NCI-H1694 treated with DMSO at 0.1 percent for 48 hours (cell line): Measurements from ENCODE around the gene DNAH9.

Experiments used
- DNase-seq: peaks from one replicate; lab custom pipeline; 2025; lab: John Stamatoyannopoulos, UW

Gene DNAH9

GRCh38 chr17:11981862-11982261 lies 383.6 kb downstream of the DNAH9 start:
- DNase-seq, result no peak

DNA sequence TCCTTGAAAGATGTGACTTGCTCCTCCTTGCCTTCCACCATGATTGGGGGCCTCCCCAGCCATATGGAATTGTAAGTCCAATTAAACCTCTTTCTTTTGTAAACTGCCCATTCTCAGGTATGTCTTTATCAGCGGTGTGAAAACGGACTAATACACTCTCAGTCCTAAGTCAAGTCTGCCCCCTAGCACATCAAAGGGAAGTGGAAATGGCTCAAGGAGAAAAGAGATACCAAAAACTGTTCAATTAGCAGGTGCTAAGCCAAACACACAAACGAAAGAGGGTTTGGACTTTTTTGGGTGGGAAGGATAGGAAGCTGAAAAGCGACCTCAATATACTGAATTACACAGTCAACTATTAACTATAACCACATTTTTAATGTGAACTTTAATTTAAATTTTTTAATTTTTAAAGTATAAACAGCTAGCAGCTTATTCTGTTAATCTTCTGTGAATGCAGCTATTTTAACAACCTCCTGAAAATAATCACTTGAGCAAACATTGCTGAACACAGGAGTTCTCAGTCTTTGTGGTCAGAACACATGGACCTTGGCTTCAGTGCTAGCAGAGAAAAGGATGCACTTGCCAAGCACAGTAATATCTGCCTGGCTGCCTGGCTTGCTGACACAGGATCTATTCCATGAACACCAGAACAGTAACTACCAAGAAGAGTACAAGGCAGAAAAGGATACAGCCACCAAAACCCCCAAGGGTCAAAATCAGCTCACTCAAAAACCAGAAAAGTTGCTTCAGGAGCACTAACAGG lies 388.1 kb downstream of the DNAH9 start:
- no peak for DNase-seq

- DNase-seq, result peak; percentile 38
Observed at GRCh38 chr17:11986942-11987329, 388.7 kb downstream of the DNAH9 start.

DNA sequence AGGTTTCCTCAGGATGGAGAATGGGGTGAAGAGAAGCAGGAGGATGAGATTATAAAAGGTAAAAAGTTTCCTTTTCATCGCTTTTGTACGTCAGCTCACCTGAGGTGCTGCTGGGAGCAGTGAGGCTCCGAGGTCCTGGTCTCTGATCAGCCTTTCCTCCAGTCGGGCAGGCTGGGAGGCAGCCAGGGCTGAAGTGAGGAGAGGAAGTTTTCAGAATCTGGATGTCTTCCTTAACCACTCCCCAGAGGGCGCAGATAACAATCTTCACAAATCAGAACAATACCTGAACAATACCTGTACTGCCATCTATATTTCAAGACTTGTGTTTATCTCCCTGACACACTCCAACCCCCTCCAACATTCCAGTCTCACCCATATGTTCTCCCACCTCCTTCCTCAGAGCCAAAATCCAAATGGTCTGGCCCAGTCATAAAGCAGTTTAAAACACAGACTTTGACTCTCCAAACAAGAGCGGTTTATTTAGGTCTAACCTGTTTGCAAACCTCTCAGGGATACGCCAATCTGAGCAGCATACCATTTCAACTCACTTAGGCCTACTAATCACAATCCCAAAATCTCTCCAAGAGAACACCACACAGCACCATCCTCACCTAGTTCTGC lies 392.2 kb downstream of the DNAH9 start:
- no peak for DNase-seq

DNA sequence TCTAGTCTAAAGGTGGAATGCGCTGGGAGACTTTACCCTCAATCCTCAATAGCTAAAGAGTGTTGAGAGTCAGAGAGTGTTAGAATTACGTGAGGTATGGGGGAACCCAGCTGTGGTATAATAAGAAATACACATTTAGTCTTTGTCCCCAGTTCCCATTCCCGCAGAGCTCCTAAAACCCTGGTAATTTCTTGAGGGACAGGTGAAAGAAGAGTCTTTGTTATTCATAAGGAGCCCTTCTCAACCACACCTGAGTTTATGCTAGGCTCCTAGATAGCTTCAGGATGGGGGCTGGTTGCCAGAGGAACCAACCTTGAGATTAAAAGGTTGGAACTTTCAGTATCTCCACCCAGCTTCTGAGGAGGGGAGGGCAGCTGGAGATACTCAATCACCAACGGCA lies 393.2 kb downstream of the DNAH9 start:
- no peak for DNase-seq

GRCh38 chr17:11996722-11997146 lies 398.5 kb downstream of the DNAH9 start:
- DNase-seq, result peak; percentile 19

DNA sequence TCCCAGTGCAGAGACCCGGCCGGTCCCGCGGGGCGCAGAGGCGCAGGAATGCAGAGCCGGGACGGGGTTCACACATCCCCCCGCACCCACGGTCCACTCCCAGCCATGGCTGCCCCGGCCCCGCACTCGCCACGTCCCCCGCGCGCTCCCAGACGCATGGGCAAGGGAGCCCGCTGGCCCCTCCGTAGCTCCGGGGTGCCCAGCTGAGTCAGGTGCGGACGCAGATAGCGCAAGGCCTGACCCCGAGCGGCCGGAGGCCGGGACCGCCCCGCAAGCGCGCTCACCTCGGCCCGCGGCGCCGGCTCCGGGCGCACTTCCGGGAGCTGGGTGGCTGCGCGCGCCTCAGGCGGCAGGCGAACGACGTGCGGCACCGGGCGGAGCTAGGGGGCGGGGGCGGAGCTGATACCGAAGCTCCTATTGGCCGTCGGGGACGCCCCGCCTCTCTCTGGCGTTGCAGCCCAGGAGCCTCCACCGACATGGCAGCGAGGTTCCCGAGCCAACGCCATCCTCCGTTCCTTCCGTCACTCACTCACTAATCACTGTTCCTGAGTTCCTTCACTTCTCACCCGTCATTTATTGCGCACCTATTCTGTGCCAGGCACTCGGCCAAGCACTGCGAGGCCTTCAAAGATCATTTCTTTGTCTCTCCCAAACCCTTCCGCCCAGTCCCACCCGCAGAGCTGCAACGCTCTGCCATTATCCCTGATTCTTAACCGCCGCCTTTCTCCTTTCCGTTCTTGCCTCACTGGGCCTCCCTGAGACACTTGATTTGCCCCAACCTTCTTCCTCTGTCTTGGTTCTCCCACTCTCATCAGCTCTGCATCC lies 399.1 kb downstream of the DNAH9 start, which contains the start of gene ZNF18:
Gene ZNF18 (minus strand): TSS at position 329 of the 825 bp plus-strand sequence. CDS start 4,646 bp downstream, outside the sequence.
- peak; percentile 90 for DNase-seq

DNA sequence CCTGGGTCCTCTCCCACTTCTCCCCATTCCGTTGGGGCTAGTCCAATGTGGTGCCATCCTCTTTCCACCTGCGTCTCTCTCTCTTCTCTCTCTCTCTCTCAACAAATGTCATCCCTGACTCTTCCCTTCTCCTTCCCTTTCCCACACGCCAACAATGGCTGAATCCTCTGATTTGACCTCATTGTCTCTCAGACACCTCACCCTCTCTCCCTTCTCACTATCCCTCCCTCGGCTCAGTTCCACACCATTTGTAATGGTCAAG lies 399.6 kb downstream of the DNAH9 start:
- no peak for DNase-seq

- DNase-seq, result no peak
Observed at GRCh38 chr17:11999696-12000095, 401.4 kb downstream of the DNAH9 start.

- DNase-seq, result no peak
Observed at GRCh38 chr17:12007466-12007865, 409.2 kb downstream of the DNAH9 start.
